GM23248 (cell line): Measurements from ENCODE around the gene PPFIBP2. TPM values are rescaled to one million over a fixed set of nuclear protein-coding genes. Genes with fewer than 3 reads are reported as not detected.

Experiments used
- DNase-seq: peaks from one replicate; pipeline ENCODE4 v3.0.0-alpha.2; 2015
- H2AFZ ChIP-seq: fragments of 200-600 bp; sonication (generic); 2 replicates; pipeline ENCODE4 v1.6.1; 2016; ENCODE audit warnings: antibody characterized with exemption
- H3F3A ChIP-seq: fragments of 200-600 bp; sonication (generic); 2 replicates; pipeline ENCODE4 v1.6.1; 2016; ENCODE audit warnings: mild to moderate bottlenecking, antibody characterized with exemption, mixed run types; ENCODE audit not compliant: insufficient read depth
- H3K27ac ChIP-seq: fragments of 200-600 bp; sonication (generic); 2 replicates; pipeline ENCODE4 v1.5.1; 2016; ENCODE audit warnings: mild to moderate bottlenecking
- H3K27me3 ChIP-seq: fragments of 200-600 bp; sonication (generic); replicated peaks from 2 replicates; pipeline ENCODE4 v1.6.1; 2016; ENCODE audit warnings: mild to moderate bottlenecking; ENCODE audit not compliant: insufficient read depth
- H3K36me3 ChIP-seq: fragments of 200-600 bp; sonication (generic); 2 replicates; pipeline ENCODE4 v1.6.1; 2016; ENCODE audit warnings: low read depth, mild to moderate bottlenecking
- H3K4me1 ChIP-seq: fragments of 200-600 bp; sonication (generic); 2 replicates; pipeline ENCODE4 v1.6.1; 2016; ENCODE audit warnings: mild to moderate bottlenecking; ENCODE audit not compliant: insufficient read depth
- H3K4me2 ChIP-seq: fragments of 200-600 bp; sonication (generic); one replicate; pipeline ENCODE4 v1.6.1; 2016; ENCODE audit warnings: mild to moderate bottlenecking; ENCODE audit not compliant: unreplicated experiment
- H3K4me3 ChIP-seq: fragments of 200-600 bp; sonication (generic); 2 replicates; pipeline ENCODE4 v1.5.1; 2016; ENCODE audit warnings: mild to moderate bottlenecking
- H3K79me2 ChIP-seq: fragments of 200-600 bp; sonication (generic); 2 replicates; pipeline ENCODE4 v1.6.1; 2016; ENCODE audit warnings: mild to moderate bottlenecking; ENCODE audit not compliant: insufficient read depth
- H3K9ac ChIP-seq: fragments of 200-600 bp; sonication (generic); 2 replicates; pipeline ENCODE4 v1.6.1; 2016; ENCODE audit warnings: mild to moderate bottlenecking
- H3K9me2 ChIP-seq: fragments of 200-600 bp; sonication (generic); 2 replicates; pipeline ENCODE4 v1.6.1; 2016; ENCODE audit warnings: mixed run types, mild to moderate bottlenecking, moderate library complexity; ENCODE audit not compliant: insufficient read depth
- H3K9me3 ChIP-seq: fragments of 200-600 bp; sonication (generic); one replicate; pipeline ENCODE4 v1.6.1; 2017; ENCODE audit warnings: low read depth
- H4K20me1 ChIP-seq: fragments of 200-600 bp; sonication (generic); 2 replicates; pipeline ENCODE4 v1.6.0; 2016; ENCODE audit not compliant: insufficient read depth
- EZH2 ChIP-seq: fragments of 200-600 bp; sonication (generic); IDR thresholded peaks from 2 replicates; pipeline ENCODE4 v1.6.1; 2018; ENCODE audit warnings: antibody characterized with exemption, mild to moderate bottlenecking; ENCODE audit not compliant: insufficient read depth, poor library complexity, severe bottlenecking
- EZH2phosphoT487 ChIP-seq: fragments of 200-600 bp; sonication (generic); IDR thresholded peaks from 2 replicates; pipeline ENCODE4 v1.6.1; 2018; ENCODE audit warnings: antibody characterized with exemption, moderate library complexity, mild to moderate bottlenecking, low read depth; ENCODE audit not compliant: insufficient read depth
- WGBS, 2 experiments: methylation state at CpG; one replicate each; pipeline ENCODE4 v1.1.6; 2015 to 2017; ENCODE audit warnings: low lambda C conversion rate in 2 of 2, low coverage in 1 of 2; ENCODE audit errors: missing lambda C conversion rate in 2 of 2; 5-methylcytosine and 5-hydroxymethylcytosine counted together
- in situ Hi-C: fragments of 300-500 bp; cut with MboI; formaldehyde crosslinking; loops from 2 replicates; pipeline ENCODE4 v1.15.0; 2020
- polyA plus RNA-seq: library from polyadenylated mRNA; unstranded; fragments of >200 nt; fragmentation: Nextera tagmentation; extraction: Ambion mirVana; gene quantifications from 2 replicates; pipeline ENCODE4 v1.2.1, GENCODE V29; 2016
- total RNA-seq: library from RNA; depleted of rRNA; stranded (reverse); fragments of >200 nt; shearing (Covaris generic); gene quantifications from 2 replicates; pipeline ENCODE4 v1.2.3, GENCODE V29; 2014

PPFIBP2 gene
- total and polyA plus RNA-seq, 2 experiments from 2014 or later = 4.1 to 5.9 TPM

DNA sequence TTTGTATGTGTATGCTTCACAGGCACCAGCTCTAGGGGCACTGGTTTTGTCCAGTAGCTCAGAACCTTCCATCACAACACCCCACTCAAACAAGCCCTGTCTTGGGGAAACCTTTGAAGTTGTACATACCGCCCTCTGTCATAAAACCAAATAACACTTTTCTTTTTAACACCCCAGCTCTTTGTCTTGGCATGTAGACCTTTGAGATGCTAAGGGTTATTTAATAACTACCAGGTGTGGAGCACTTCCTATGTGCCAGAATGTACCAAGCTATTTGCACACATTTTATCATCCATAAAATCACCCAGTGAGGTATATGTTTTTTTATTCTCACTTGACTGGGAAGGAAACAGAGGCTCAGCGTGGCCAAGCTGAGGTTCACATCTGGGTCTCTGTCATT lies 108.9 kb downstream of the PPFIBP2 start:
- in situ Hi-C loops = no loop called here
- H3K4me3 ChIP-seq = no peak overlapping the region

GRCh38 chr11:7628660-7629059 lies 114.9 kb downstream of the PPFIBP2 start:
- WGBS, 2 experiments = 86 to 94% methylated on average over 3 of the region's 3 CpGs

More for the DNA sequence above, 108.9 kb downstream of the PPFIBP2 start:
- 82 to 84% methylated on average over 2 of the region's 2 CpGs for WGBS, 2 experiments
- no peaks in the 10 kb centered on the region for H3K27me3 ChIP-seq
- no peaks in the 10 kb centered on the region for H3K9me2 ChIP-seq
- DNase-seq = no peak
- no peak overlapping the region for H3K27ac ChIP-seq
- H3K9me3 ChIP-seq = no peaks in the 10 kb centered on the region
- no peak overlapping the region for H3K9ac ChIP-seq
- no peak overlapping the region for H2AFZ ChIP-seq
- no peaks in the 10 kb centered on the region for H3K36me3 ChIP-seq
- TF ChIP-seq EZH2 (no peak), EZH2phosphoT487 (no peak)
- H3K4me1 ChIP-seq = no peaks in the 10 kb centered on the region
- H3K79me2 ChIP-seq = no peaks in the 10 kb centered on the region
- no peaks in the 10 kb centered on the region for H3F3A ChIP-seq
- H4K20me1 ChIP-seq = no peaks in the 10 kb centered on the region
- no peak overlapping the region for H3K4me2 ChIP-seq

GRCh38 chr11:7630002-7630401 lies 116.2 kb downstream of the PPFIBP2 start:
- in situ Hi-C loops = no loop called here
- WGBS, 2 experiments = 80 to 86% methylated on average over 2 of the region's 2 CpGs
- no peak overlapping the region for H3K4me3 ChIP-seq
- H3K79me2 ChIP-seq = no peaks in the 10 kb centered on the region
- no peak for TF ChIP-seq EZH2
- TF ChIP-seq EZH2phosphoT487 = no peak
- H3K27me3 ChIP-seq = no peaks in the 10 kb centered on the region
- no peak overlapping the region for H2AFZ ChIP-seq
- no peaks in the 10 kb centered on the region for H4K20me1 ChIP-seq
- no peaks in the 10 kb centered on the region for H3K4me1 ChIP-seq
- no peak overlapping the region for H3K27ac ChIP-seq
- H3K36me3 ChIP-seq = no peaks in the 10 kb centered on the region
- H3K9ac ChIP-seq = no peak overlapping the region
- H3F3A ChIP-seq = no peaks in the 10 kb centered on the region
- no peak overlapping the region for H3K4me2 ChIP-seq
- no peaks in the 10 kb centered on the region for H3K9me2 ChIP-seq
- DNase-seq = peak; percentile 28
- no peaks in the 10 kb centered on the region for H3K9me3 ChIP-seq

More at GRCh38 chr11:7628660-7629059, 114.9 kb downstream of the PPFIBP2 start:
- Histone ChIP-seq H3K4me2 (no peak overlapping the region), H3K27ac (no peak overlapping the region), H3F3A (no peaks in the 10 kb centered on the region), H3K9me2 (no peaks in the 10 kb centered on the region), H2AFZ (no peak overlapping the region), H3K36me3 (no peaks in the 10 kb centered on the region), H3K27me3 (no peaks in the 10 kb centered on the region), H3K4me1 (no peaks in the 10 kb centered on the region), H3K9ac (no peak overlapping the region), H3K4me3 (no peak overlapping the region), H3K9me3 (no peaks in the 10 kb centered on the region), H3K79me2 (no peaks in the 10 kb centered on the region), H4K20me1 (no peaks in the 10 kb centered on the region)
- DNase-seq = no peak
- TF ChIP-seq EZH2phosphoT487 (no peak), EZH2 (no peak)
- in situ Hi-C loops = no loop called here

DNA sequence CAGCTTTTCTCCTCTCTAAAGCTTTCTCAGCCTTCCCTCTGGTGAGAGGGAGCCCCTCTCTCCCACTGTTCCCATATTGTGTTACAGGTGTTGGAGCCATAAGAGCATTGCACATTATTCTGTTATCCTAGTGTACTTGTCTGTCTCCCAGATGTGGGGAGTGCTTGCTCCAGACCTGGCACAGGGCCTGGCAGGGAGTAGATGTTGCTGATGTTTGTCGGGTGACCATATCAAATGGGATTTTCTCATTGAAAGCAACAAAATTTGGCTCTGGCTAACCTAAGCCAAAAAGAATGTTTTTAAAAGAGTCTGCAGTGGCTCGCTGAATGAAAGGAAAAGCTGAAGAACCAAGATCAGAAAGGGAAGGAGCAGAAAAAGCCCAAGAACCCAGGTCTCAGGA lies 118.4 kb downstream of the PPFIBP2 start:
- Histone ChIP-seq H3F3A (peaks cover 18% of the 10 kb centered on the region), H3K9me3 (no peaks in the 10 kb centered on the region), H3K4me1 (peaks cover 5% of the 10 kb centered on the region), H3K4me2 (no peak overlapping the region), H3K27me3 (no peaks in the 10 kb centered on the region), H3K27ac (no peak overlapping the region), H3K36me3 (no peaks in the 10 kb centered on the region), H3K9ac (no peak overlapping the region), H2AFZ (no peak overlapping the region), H3K79me2 (no peaks in the 10 kb centered on the region), H4K20me1 (no peaks in the 10 kb centered on the region), H3K9me2 (no peaks in the 10 kb centered on the region), H3K4me3 (no peak overlapping the region)
- in situ Hi-C loops = no loop called here
- WGBS, 2 experiments = 69 to 75% methylated on average over 2 of the region's 2 CpGs
- DNase-seq = no peak
- TF ChIP-seq EZH2 (no peak), EZH2phosphoT487 (no peak)

DNA sequence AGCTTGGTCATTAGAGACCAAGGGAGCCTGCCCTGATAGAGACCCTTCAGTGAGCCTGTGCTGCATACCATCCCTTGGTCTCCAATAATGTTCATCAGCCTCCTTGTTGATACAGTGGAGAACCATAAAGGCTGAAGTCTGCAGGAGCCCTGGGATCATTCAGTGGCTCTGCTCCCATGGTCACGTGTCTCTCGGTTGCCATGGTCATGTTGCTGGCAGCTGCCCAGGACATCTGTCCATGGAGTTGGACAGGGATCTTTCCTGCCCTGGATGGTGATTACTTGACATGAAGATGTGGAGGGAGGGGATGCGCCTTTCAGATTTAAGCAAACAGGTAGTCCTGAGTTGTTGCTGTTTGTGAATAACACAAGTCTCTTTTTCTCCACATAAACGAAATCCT lies 121.3 kb downstream of the PPFIBP2 start:
- no peaks in the 10 kb centered on the region for H3K36me3 ChIP-seq
- H3K4me3 ChIP-seq = no peak overlapping the region
- peaks cover 29% of the 10 kb centered on the region for H3F3A ChIP-seq
- H2AFZ ChIP-seq = no peak overlapping the region
- H3K27ac ChIP-seq = no peak overlapping the region
- in situ Hi-C loops = no loop called here
- H4K20me1 ChIP-seq = no peaks in the 10 kb centered on the region
- 90 to 91% methylated on average over 4 of the region's 4 CpGs for WGBS, 2 experiments
- TF ChIP-seq EZH2 = no peak
- no peak for TF ChIP-seq EZH2phosphoT487
- no peaks in the 10 kb centered on the region for H3K27me3 ChIP-seq
- H3K9me3 ChIP-seq = no peaks in the 10 kb centered on the region
- H3K9ac ChIP-seq = no peak overlapping the region
- H3K4me1 ChIP-seq = peaks cover 17% of the 10 kb centered on the region
- H3K9me2 ChIP-seq = no peaks in the 10 kb centered on the region
- no peaks in the 10 kb centered on the region for H3K79me2 ChIP-seq
- H3K4me2 ChIP-seq = no peak overlapping the region
- DNase-seq = no peak
